Measurements from ENCODE around the gene KAT2B. TPM values are rescaled to one million over a fixed set of nuclear protein-coding genes. Genes with fewer than 3 reads are reported as not detected.

KAT2B gene
- total and polyA plus RNA-seq, 11 donors, result 19.4 to 82.8 (median 66.0) TPM

DNA sequence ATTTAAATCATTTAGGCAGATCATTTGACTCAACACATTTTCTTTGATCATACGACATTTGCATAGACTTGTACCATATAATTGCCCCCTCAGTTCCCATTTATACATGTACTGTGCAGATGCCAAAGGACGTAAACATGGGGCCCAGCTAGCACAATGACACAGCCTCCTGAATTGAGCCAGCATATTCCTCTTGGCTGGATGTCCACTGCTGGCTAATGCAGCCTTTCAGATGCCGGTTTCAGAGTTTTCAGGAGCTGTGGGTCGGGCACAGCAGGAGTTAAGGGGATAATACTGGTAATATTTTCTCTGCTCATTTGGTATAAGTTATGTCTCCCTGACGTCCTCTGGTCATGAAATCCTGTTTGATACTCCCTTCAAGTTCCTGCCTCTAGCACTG lies 39.4 kb downstream of the KAT2B start:
- H3K9me3 ChIP-seq, result no peaks in the 10 kb centered on the region
- no peak overlapping the region for H3K4me3 ChIP-seq
- H3K4me1 ChIP-seq, result peaks cover 10 to 24% (median 20%) of the 10 kb centered on the region in 12 donors
- no peak for DNase-seq
- no peak for ATAC-seq
- H3K36me3 ChIP-seq, result peaks cover 0 to 3% (median 0%) of the 10 kb centered on the region in 9 donors
- intact Hi-C loops (cut with DNase I), result loop anchor here in 5 of 10 donors (5.0 kb wide), 3 partner anchors 32 to 42 kb away; partner anchors contain the start of gene KAT2B (in 3 of the 5)
- WGBS, 4 donors, result 72 to 86% (median 79%) methylated on average over 5 of the region's 5 CpGs
- no peak for TF ChIP-seq POLR2A (IDR thresholded peaks at IDR 0.05)
- TF ChIP-seq, protein P1, sequence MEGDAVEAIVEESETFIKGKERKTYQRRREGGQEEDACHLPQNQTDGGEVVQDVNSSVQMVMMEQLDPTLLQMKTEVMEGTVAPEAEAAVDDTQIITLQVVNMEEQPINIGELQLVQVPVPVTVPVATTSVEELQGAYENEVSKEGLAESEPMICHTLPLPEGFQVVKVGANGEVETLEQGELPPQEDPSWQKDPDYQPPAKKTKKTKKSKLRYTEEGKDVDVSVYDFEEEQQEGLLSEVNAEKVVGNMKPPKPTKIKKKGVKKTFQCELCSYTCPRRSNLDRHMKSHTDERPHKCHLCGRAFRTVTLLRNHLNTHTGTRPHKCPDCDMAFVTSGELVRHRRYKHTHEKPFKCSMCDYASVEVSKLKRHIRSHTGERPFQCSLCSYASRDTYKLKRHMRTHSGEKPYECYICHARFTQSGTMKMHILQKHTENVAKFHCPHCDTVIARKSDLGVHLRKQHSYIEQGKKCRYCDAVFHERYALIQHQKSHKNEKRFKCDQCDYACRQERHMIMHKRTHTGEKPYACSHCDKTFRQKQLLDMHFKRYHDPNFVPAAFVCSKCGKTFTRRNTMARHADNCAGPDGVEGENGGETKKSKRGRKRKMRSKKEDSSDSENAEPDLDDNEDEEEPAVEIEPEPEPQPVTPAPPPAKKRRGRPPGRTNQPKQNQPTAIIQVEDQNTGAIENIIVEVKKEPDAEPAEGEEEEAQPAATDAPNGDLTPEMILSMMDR (IDR thresholded peaks at IDR 0.05), result no peak
- peak overlapping the region in 2 of 12 donors; percentile 0 to 49 for H3K27ac ChIP-seq
- H3K27me3 ChIP-seq, result no peaks in the 10 kb centered on the region

DNA sequence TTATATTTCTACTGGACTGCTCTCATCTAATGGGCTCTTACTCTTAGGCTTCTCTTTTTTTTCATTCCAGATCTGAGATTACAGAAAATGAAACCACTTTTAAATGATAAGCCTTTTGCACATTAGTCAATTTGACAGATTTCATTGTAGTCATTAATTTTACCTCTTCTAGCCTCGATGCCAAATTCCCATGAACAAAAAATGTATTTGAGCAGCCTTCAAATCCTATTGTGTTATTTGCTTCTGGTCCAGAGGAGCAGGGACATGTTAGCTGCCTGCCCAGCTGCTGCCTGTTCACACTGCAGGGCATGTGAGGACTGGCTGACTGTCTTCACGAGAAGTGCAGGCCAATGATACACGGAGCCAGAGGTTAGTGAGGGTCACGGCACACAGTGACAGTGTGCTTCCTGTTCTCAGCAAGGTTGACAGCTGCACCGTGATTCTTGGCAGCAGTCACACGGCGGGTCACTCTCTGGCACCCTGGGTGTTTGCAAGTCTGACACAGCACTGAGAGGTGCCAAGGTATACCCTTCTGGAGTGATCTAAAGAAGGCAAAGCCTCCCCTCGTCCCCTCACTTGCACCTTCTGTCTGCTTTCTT lies 40.8 kb downstream of the KAT2B start:
- no peak for TF ChIP-seq POLR2A (IDR thresholded peaks at IDR 0.05)
- TF ChIP-seq, protein P1 (IDR thresholded peaks at IDR 0.05), result no peak
- ATAC-seq, result peak; percentile 99 to 100 (median 100)
- Histone ChIP-seq H3K27ac (peak overlapping the region; percentile 6 to 74 (median 54)), H3K4me1 (peaks cover 10 to 24% (median 20%) of the 10 kb centered on the region in 12 donors), H3K27me3 (no peaks in the 10 kb centered on the region), H3K9me3 (no peaks in the 10 kb centered on the region), H3K4me3 (no peak overlapping the region), H3K36me3 (peaks cover 0 to 9% (median 0%) of the 10 kb centered on the region in 9 donors)
- intact Hi-C loops (cut with DNase I), result loop anchor here in 4 of 10 donors (5.0 kb wide), 3 partner anchors 34 to 44 kb away; partner anchors contain the start of gene KAT2B (in 2 of the 4)
- 4 to 11% (median 10%) methylated on average over 3 to 8 of the region's 8 CpGs for whole genome bisulfite sequencing, 4 donors
- peak; percentile 82 to 93 (median 86) for DNase-seq

DNA sequence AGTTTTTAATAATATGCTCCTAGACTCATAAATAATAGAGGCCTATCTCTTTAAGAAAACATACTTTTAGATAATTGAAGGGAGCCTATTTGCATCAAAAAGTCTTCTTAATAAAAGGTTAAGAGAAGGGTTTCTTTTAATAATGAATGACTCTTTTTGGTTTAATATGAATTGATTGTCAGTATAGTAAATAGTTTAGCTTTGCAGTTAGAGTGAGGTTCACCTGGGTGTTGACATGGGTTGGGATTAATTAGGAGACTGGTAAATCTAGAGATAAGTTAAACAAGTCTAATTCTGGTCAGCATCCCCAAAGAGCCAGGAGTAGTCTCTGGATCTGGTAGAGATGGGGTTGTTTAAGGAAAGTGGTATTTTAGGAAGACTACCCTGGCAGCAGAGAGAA lies 43.0 kb downstream of the KAT2B start:
- H3K4me3 ChIP-seq, result no peak overlapping the region
- intact Hi-C loops (cut with DNase I), result loop anchor here in 4 of 10 donors (5.0 kb wide), 3 partner anchors 36 to 46 kb away; partner anchors contain the start of gene KAT2B (in 2 of the 4)
- no peak overlapping the region for H3K27ac ChIP-seq
- peaks cover 10 to 24% (median 19%) of the 10 kb centered on the region in 12 donors for H3K4me1 ChIP-seq
- no peak for TF ChIP-seq POLR2A (IDR thresholded peaks at IDR 0.05)
- TF ChIP-seq, protein P1 (IDR thresholded peaks at IDR 0.05), result no peak
- H3K36me3 ChIP-seq, result peaks cover 0 to 16% (median 0%) of the 10 kb centered on the region in 9 donors
- no peak for DNase-seq
- H3K27me3 ChIP-seq, result no peaks in the 10 kb centered on the region
- ATAC-seq, result no peak
- H3K9me3 ChIP-seq, result peaks cover 0 to 2% (median 0%) of the 10 kb centered on the region in 12 donors

DNA sequence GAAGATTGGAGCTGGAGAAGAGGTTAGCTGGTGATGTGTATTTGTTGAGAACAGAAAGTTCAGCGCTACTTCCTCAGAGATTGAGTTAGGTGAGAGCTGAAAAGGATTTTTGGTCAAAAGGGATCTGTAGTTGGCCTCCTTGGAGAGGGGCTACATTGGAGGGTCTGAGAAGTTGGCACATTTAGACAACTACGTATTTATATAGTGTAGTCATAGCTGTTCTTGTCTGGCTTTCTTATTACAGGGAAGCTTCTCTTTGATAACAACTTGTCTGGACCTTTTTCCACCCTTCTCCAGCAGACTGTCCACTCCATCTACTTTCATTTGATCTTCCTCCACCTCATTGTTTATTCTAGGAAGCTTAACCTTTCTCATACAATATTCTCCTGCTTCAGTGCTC lies 43.7 kb downstream of the KAT2B start:
- no peak overlapping the region for H3K4me3 ChIP-seq
- H3K9me3 ChIP-seq, result peaks cover 0 to 9% (median 0%) of the 10 kb centered on the region in 12 donors
- WGBS, 4 donors, result 89 to 93% (median 91%) methylated on average over 2 of the region's 2 CpGs
- TF ChIP-seq, protein P1 (IDR thresholded peaks at IDR 0.05), result no peak
- no peak for TF ChIP-seq POLR2A (IDR thresholded peaks at IDR 0.05)
- intact Hi-C loops (cut with DNase I), result loop anchor here in 4 of 10 donors (5.0 kb wide), 3 partner anchors 37 to 47 kb away; partner anchors contain the start of gene KAT2B (in 2 of the 4)
- DNase-seq (no peak), ATAC-seq (no peak)
- peaks cover 10 to 24% (median 19%) of the 10 kb centered on the region in 12 donors for H3K4me1 ChIP-seq
- no peak overlapping the region for H3K27ac ChIP-seq
- H3K36me3 ChIP-seq, result peaks cover 0 to 16% (median 0%) of the 10 kb centered on the region in 9 donors
- no peaks in the 10 kb centered on the region for H3K27me3 ChIP-seq
